HEK293T (cell line): ENCODE measurements around the gene UBR3.

Source experiments
- BHLHE40 ChIP-seq: fragments of 450-650 bp; IDR thresholded peaks from 2 replicates; pipeline ENCODE4 v1.6.1; 2016; ENCODE audit warnings: mild to moderate bottlenecking, moderate library complexity, borderline replicate concordance
- CTBP1 ChIP-seq: fragments of 450-650 bp; IDR thresholded peaks from 2 replicates; pipeline ENCODE4 v1.6.1; 2016; ENCODE audit warnings: borderline replicate concordance
- ELF4 ChIP-seq: fragments of 450-650 bp; IDR thresholded peaks from 2 replicates; pipeline ENCODE4 v1.6.1; 2017; ENCODE audit warnings: antibody characterized with exemption
- FOXA1 ChIP-seq: fragments of 450-650 bp; IDR thresholded peaks from 2 replicates; pipeline ENCODE4 v1.6.1; 2016; ENCODE audit warnings: mild to moderate bottlenecking
- FOXM1 ChIP-seq: fragments of 450-650 bp; IDR thresholded peaks from 2 replicates; pipeline ENCODE4 v1.6.1; 2017; ENCODE audit warnings: mild to moderate bottlenecking, borderline replicate concordance
- HDGF ChIP-seq: fragments of 450-650 bp; IDR thresholded peaks from 2 replicates; pipeline ENCODE4 v1.6.1; 2017; ENCODE audit warnings: antibody characterized with exemption, borderline replicate concordance
- LEF1 ChIP-seq: fragments of 450-650 bp; IDR thresholded peaks from 2 replicates; pipeline ENCODE4 v1.6.1; 2017; ENCODE audit warnings: mild to moderate bottlenecking, borderline replicate concordance
- NFRKB ChIP-seq: fragments of 450-650 bp; IDR thresholded peaks from 2 replicates; pipeline ENCODE4 v1.6.1; 2016; ENCODE audit warnings: mild to moderate bottlenecking, moderate library complexity
- PKNOX1 ChIP-seq: fragments of 450-650 bp; IDR thresholded peaks from 2 replicates; pipeline ENCODE4 v1.6.1; 2016
- SP1 ChIP-seq: fragments of 450-650 bp; IDR thresholded peaks from 2 replicates; pipeline ENCODE4 v1.6.1; 2017
- SUZ12 ChIP-seq: fragments of 450-650 bp; IDR thresholded peaks from 2 replicates; pipeline ENCODE4 v1.6.1; 2016; ENCODE audit warnings: mild to moderate bottlenecking

GRCh38 chr2:169963786-169964185, 136.5 kb downstream of the UBR3 start:
- no peak for TF ChIP-seq NFRKB
- TF ChIP-seq SUZ12, result no peak
- no peak for TF ChIP-seq FOXM1
- TF ChIP-seq SP1, result no peak
- TF ChIP-seq FOXA1, result no peak
- TF ChIP-seq CTBP1, result no peak
- TF ChIP-seq LEF1, result no peak
- TF ChIP-seq ELF4, result no peak
- TF ChIP-seq HDGF, result no peak
- no peak for TF ChIP-seq PKNOX1
- no peak for TF ChIP-seq BHLHE40
